ENCODE data around the gene LPCAT1.

The LPCAT1 gene

GRCh38 chr5:1502046-1502736 lies 21.6 kb downstream of the LPCAT1 start:
- peak; percentile 91 for DNase-seq (ENCODE audit: low read depth)
- H3K4me3 ChIP-seq (ENCODE audit: low read depth, low read length), result peak overlapping the region; percentile 59
- no peak for TF ChIP-seq CTCF (IDR thresholded peaks at IDR 0.05; ENCODE audit: insufficient read depth, low read depth, low read length, missing control alignments)

GRCh38 chr5:1501372-1502045 lies 22.3 kb downstream of the LPCAT1 start:
- H3K4me3 ChIP-seq (ENCODE audit: low read depth, low read length), result peak overlapping the region; percentile 37
- no peak for TF ChIP-seq CTCF (IDR thresholded peaks at IDR 0.05; ENCODE audit: insufficient read depth, low read depth, low read length, missing control alignments)
- no peak for DNase-seq (ENCODE audit: low read depth)

GRCh38 chr5:1500411-1501091 lies 23.2 kb downstream of the LPCAT1 start:
- no peak for TF ChIP-seq CTCF (IDR thresholded peaks at IDR 0.05; ENCODE audit: insufficient read depth, low read depth, low read length, missing control alignments)
- H3K4me3 ChIP-seq (ENCODE audit: low read depth, low read length), result no peak overlapping the region
- no peak for DNase-seq (ENCODE audit: low read depth)

GRCh38 chr5:1499851-1500250 lies 23.9 kb downstream of the LPCAT1 start:
- DNase-seq (ENCODE audit: low read depth), result no peak
- no peak for TF ChIP-seq CTCF (IDR thresholded peaks at IDR 0.05; ENCODE audit: insufficient read depth, low read depth, low read length, missing control alignments)

GRCh38 chr5:1498623-1499416 lies 24.9 kb downstream of the LPCAT1 start:
- DNase-seq (ENCODE audit: low read depth), result peak; percentile 95

More at GRCh38 chr5:1499851-1500250, 23.9 kb downstream of the LPCAT1 start:
- H3K4me3 ChIP-seq (ENCODE audit: low read depth, low read length), result peak overlapping the region; percentile 15; the same call in 1 of the 2 replicates

More at GRCh38 chr5:1498623-1499416, 24.9 kb downstream of the LPCAT1 start:
- no peak for TF ChIP-seq CTCF (IDR thresholded peaks at IDR 0.05; ENCODE audit: insufficient read depth, low read depth, low read length, missing control alignments)
- H3K4me3 ChIP-seq (ENCODE audit: low read depth, low read length), result peak overlapping the region; percentile 26

Measured in GM12865 (cell line).